Immature natural killer cell (primary cell): Measurements from ENCODE around the gene LRRC26. TPM values are rescaled to one million over a fixed set of nuclear protein-coding genes. Genes with fewer than 3 reads are reported as not detected.

ENCODE experiments used
- DNase-seq, 3 donors: peaks; one replicate each; pipeline ENCODE4 v3.0.0; 2022; ENCODE audit warnings: mixed read lengths in 1 of 3
- H3K27ac Mint-ChIP-seq, 6 donors: one replicate each; pipeline ENCODE4 v1.8.0; 2020; ENCODE audit warnings: mixed read lengths in 6 of 6, mild to moderate bottlenecking in 5 of 6, inconsistent platforms in 4 of 6, moderate library complexity in 3 of 6
- H3K27me3 Mint-ChIP-seq, 3 donors: one replicate each; pipeline ENCODE4 v1.8.0; 2020 to 2021; ENCODE audit warnings: low read depth in 3 of 3, mild to moderate bottlenecking in 3 of 3, mixed read lengths in 3 of 3, moderate library complexity in 3 of 3, inconsistent platforms in 1 of 3
- H3K36me3 Mint-ChIP-seq, 3 donors: one replicate each; pipeline ENCODE4 v1.8.0; 2020; ENCODE audit warnings: mixed read lengths in 3 of 3, inconsistent platforms in 2 of 3, mild to moderate bottlenecking in 2 of 3
- H3K4me1 Mint-ChIP-seq, 2 donors: one replicate each; pipeline ENCODE4 v1.8.0; 2020; ENCODE audit warnings: inconsistent platforms in 2 of 2, mild to moderate bottlenecking in 2 of 2, mixed read lengths in 2 of 2, moderate library complexity in 1 of 2
- H3K4me3 Mint-ChIP-seq, 5 donors: one replicate each; pipeline ENCODE4 v1.8.0; 2020; ENCODE audit warnings: mild to moderate bottlenecking in 5 of 5, mixed read lengths in 5 of 5, inconsistent platforms in 3 of 5, moderate library complexity in 3 of 5
- H3K9me3 Mint-ChIP-seq, 6 donors: one replicate each; pipeline ENCODE4 v1.8.0; 2020; ENCODE audit warnings: mild to moderate bottlenecking in 6 of 6, mixed read lengths in 6 of 6, inconsistent platforms in 4 of 6, moderate library complexity in 3 of 6
- polyA plus RNA-seq, 3 donors: library from polyadenylated mRNA; unstranded; fragments of 300-500 nt; fragmentation: Illumina TruSeq; gene quantifications; one replicate each; pipeline ENCODE4 v1.2.3, GENCODE V29; 2021

Gene LRRC26
- polyA plus RNA-seq, 3 donors from 2014 or later, result 0.22 to 2.1 TPM; not detected in 1

- peak; percentile 32 to 40 (median 37) for DNase-seq
- H3K27me3 Mint-ChIP-seq, result peaks cover 7 to 24% (median 11%) of the 10 kb centered on the region in 3 donors
- peak overlapping the region; percentile 18 to 66 (median 50) for H3K4me3 Mint-ChIP-seq
- H3K36me3 Mint-ChIP-seq, result no peaks in the 10 kb centered on the region
- H3K27ac Mint-ChIP-seq, result no peak overlapping the region
- no peaks in the 10 kb centered on the region for H3K9me3 Mint-ChIP-seq
- peaks cover 5 to 12% of the 10 kb centered on the region in 2 donors for H3K4me1 Mint-ChIP-seq
Observed at GRCh38 chr9:137156567-137157375, 13.1 kb downstream of the LRRC26 start.

- Mint-ChIP-seq H3K36me3 (no peaks in the 10 kb centered on the region), H3K27me3 (peaks cover 2 to 6% (median 4%) of the 10 kb centered on the region in 3 donors), H3K9me3 (no peaks in the 10 kb centered on the region), H3K4me1 (peaks cover 0 to 9% of the 10 kb centered on the region in 2 donors), H3K4me3 (no peak overlapping the region), H3K27ac (no peak overlapping the region)
- no peak for DNase-seq
Observed at GRCh38 chr9:137152844-137153405, 16.9 kb downstream of the LRRC26 start.

- no peak for DNase-seq
- Mint-ChIP-seq H3K27me3 (peaks cover 0 to 5% (median 1%) of the 10 kb centered on the region in 3 donors), H3K36me3 (no peaks in the 10 kb centered on the region), H3K9me3 (no peaks in the 10 kb centered on the region), H3K4me3 (no peak overlapping the region), H3K4me1 (no peaks in the 10 kb centered on the region), H3K27ac (no peak overlapping the region)
Observed at GRCh38 chr9:137150617-137151457, 19.0 kb downstream of the LRRC26 start.

GRCh38 chr9:137149942-137150616 lies 19.8 kb downstream of the LRRC26 start:
- Mint-ChIP-seq H3K36me3 (no peaks in the 10 kb centered on the region), H3K4me1 (no peaks in the 10 kb centered on the region), H3K27me3 (peaks cover 0 to 5% (median 2%) of the 10 kb centered on the region in 3 donors), H3K4me3 (no peak overlapping the region), H3K9me3 (no peaks in the 10 kb centered on the region), H3K27ac (no peak overlapping the region)
- DNase-seq, result no peak

- H3K27ac Mint-ChIP-seq, result no peak overlapping the region
- no peaks in the 10 kb centered on the region for H3K4me1 Mint-ChIP-seq
- DNase-seq, result no peak
Observed at GRCh38 chr9:137149363-137149762, 20.5 kb downstream of the LRRC26 start.

GRCh38 chr9:137148661-137149060 lies 21.2 kb downstream of the LRRC26 start:
- Mint-ChIP-seq H3K27ac (no peak overlapping the region), H3K36me3 (no peaks in the 10 kb centered on the region), H3K9me3 (no peaks in the 10 kb centered on the region), H3K27me3 (peaks cover 0 to 5% (median 2%) of the 10 kb centered on the region in 3 donors), H3K4me1 (no peaks in the 10 kb centered on the region), H3K4me3 (no peak overlapping the region)
- no peak for DNase-seq

More at GRCh38 chr9:137149363-137149762, 20.5 kb downstream of the LRRC26 start:
- Mint-ChIP-seq H3K4me3 (no peak overlapping the region), H3K27me3 (peaks cover 0 to 5% (median 2%) of the 10 kb centered on the region in 3 donors), H3K9me3 (no peaks in the 10 kb centered on the region), H3K36me3 (no peaks in the 10 kb centered on the region)

GRCh38 chr9:137148242-137148641 lies 21.6 kb downstream of the LRRC26 start:
- H3K27ac Mint-ChIP-seq, result no peak overlapping the region
- H3K36me3 Mint-ChIP-seq, result no peaks in the 10 kb centered on the region
- H3K9me3 Mint-ChIP-seq, result no peaks in the 10 kb centered on the region
- no peak for DNase-seq
- H3K27me3 Mint-ChIP-seq, result peaks cover 0 to 6% (median 2%) of the 10 kb centered on the region in 3 donors
- H3K4me3 Mint-ChIP-seq, result no peak overlapping the region
- H3K4me1 Mint-ChIP-seq, result no peaks in the 10 kb centered on the region

- DNase-seq, result no peak
- H3K4me3 Mint-ChIP-seq, result no peak overlapping the region
- H3K4me1 Mint-ChIP-seq, result no peaks in the 10 kb centered on the region
- no peaks in the 10 kb centered on the region for H3K36me3 Mint-ChIP-seq
- H3K9me3 Mint-ChIP-seq, result no peaks in the 10 kb centered on the region
- H3K27ac Mint-ChIP-seq, result no peak overlapping the region
- peaks cover 0 to 8% (median 2%) of the 10 kb centered on the region in 3 donors for H3K27me3 Mint-ChIP-seq
Observed at GRCh38 chr9:137147793-137148160, 22.1 kb downstream of the LRRC26 start.

- Mint-ChIP-seq H3K9me3 (no peaks in the 10 kb centered on the region), H3K4me1 (no peaks in the 10 kb centered on the region), H3K27ac (no peak overlapping the region), H3K4me3 (no peak overlapping the region), H3K36me3 (no peaks in the 10 kb centered on the region), H3K27me3 (peaks cover 2 to 8% (median 4%) of the 10 kb centered on the region in 3 donors)
- no peak for DNase-seq
Observed at GRCh38 chr9:137147091-137147792, 22.6 kb downstream of the LRRC26 start.

- Mint-ChIP-seq H3K27ac (no peak overlapping the region), H3K36me3 (no peaks in the 10 kb centered on the region), H3K9me3 (no peaks in the 10 kb centered on the region), H3K4me3 (no peak overlapping the region), H3K4me1 (no peaks in the 10 kb centered on the region), H3K27me3 (peaks cover 5 to 8% (median 6%) of the 10 kb centered on the region in 3 donors)
- DNase-seq, result no peak
Observed at GRCh38 chr9:137146527-137146918, 23.3 kb downstream of the LRRC26 start.

GRCh38 chr9:137145731-137146526 lies 23.9 kb downstream of the LRRC26 start:
- Mint-ChIP-seq H3K27me3 (peaks cover 6 to 9% (median 8%) of the 10 kb centered on the region in 3 donors), H3K9me3 (no peaks in the 10 kb centered on the region), H3K4me3 (no peak overlapping the region), H3K4me1 (no peaks in the 10 kb centered on the region), H3K36me3 (no peaks in the 10 kb centered on the region), H3K27ac (no peak overlapping the region)
- no peak for DNase-seq

GRCh38 chr9:137143459-137143858 lies 26.4 kb downstream of the LRRC26 start:
- no peak for DNase-seq
- Mint-ChIP-seq H3K4me3 (no peak overlapping the region), H3K36me3 (no peaks in the 10 kb centered on the region), H3K9me3 (no peaks in the 10 kb centered on the region), H3K27me3 (peaks cover 11 to 18% (median 15%) of the 10 kb centered on the region in 3 donors), H3K27ac (no peak overlapping the region), H3K4me1 (peaks cover 0 to 2% of the 10 kb centered on the region in 2 donors)
